Measurements from ENCODE around the gene SH2D6. TPM values are rescaled to one million over a fixed set of nuclear protein-coding genes. Genes with fewer than 3 reads are reported as not detected.
"Not testable (repeated sequence)": the region's sequence is repeated elsewhere in the genome, so short reads cannot be mapped to it uniquely, and the experiment has no call there.

Gene SH2D6
- total RNA-seq, 1 donor from 2014 or later = 0.64 TPM

DNA sequence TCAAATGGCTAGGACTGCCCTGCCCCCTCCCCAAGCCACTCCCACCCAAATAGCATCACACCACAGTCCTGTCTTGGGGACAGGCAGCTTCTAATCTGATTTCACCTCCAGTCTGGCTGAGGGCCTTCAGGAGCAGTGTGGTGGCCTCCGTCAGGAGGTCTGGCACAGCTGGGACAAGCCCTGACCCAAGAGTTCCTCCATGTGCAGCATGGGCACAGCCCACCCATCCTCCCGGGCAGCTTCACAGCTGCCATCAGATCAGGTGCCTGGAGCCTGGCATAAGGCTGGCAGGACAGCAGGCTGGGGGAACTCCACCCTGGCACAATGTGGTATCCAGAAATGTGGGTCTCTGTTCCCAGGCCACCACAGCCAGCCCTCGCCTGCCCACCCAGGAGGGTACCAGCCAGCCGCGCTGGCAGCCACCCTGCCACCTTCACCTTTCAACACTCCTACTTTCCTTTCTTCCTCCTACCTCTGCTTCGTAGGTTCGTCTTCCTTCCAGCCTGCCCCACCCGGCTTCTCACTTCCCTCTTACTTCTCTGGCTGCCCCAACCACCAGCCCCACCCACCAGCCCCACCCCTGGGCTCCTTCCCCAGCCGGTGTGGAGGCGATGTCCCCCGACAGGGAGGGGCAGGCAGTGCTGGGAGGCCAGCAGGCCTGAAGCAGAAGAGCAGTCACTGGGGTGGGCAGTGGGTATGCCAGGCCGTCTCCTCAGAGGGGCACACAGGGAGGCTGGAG is 8.5 kb upstream of the SH2D6 start, which contains the start of gene CAPG:
CAPG (minus strand) TSS at position 522 of the 739 bp plus-strand sequence. CDS start 8,221 bp downstream, outside the sequence.
- Mint-ChIP-seq H3K27ac (ENCODE audit: unreplicated experiment) (no peak within 1 kb of the TSS), H3K27me3 (ENCODE audit: unreplicated experiment) (peaks cover 5% of the 10 kb centered on the region), H3K4me3 (ENCODE audit: unreplicated experiment) (no peak within 1 kb of the TSS), H3K36me3 (ENCODE audit: unreplicated experiment) (no peaks in the 10 kb centered on the region), H3K9me3 (ENCODE audit: unreplicated experiment) (peaks cover 2% of the 10 kb centered on the region), H3K4me1 (ENCODE audit: low read depth, unreplicated experiment) (peaks cover 12% of the 10 kb centered on the region)
- DNase-seq = no peak
- TF ChIP-seq, protein P1, sequence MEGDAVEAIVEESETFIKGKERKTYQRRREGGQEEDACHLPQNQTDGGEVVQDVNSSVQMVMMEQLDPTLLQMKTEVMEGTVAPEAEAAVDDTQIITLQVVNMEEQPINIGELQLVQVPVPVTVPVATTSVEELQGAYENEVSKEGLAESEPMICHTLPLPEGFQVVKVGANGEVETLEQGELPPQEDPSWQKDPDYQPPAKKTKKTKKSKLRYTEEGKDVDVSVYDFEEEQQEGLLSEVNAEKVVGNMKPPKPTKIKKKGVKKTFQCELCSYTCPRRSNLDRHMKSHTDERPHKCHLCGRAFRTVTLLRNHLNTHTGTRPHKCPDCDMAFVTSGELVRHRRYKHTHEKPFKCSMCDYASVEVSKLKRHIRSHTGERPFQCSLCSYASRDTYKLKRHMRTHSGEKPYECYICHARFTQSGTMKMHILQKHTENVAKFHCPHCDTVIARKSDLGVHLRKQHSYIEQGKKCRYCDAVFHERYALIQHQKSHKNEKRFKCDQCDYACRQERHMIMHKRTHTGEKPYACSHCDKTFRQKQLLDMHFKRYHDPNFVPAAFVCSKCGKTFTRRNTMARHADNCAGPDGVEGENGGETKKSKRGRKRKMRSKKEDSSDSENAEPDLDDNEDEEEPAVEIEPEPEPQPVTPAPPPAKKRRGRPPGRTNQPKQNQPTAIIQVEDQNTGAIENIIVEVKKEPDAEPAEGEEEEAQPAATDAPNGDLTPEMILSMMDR (IDR thresholded peaks at IDR 0.05; ENCODE audit: partially characterized antibody, unreplicated experiment) = no peak

DNA sequence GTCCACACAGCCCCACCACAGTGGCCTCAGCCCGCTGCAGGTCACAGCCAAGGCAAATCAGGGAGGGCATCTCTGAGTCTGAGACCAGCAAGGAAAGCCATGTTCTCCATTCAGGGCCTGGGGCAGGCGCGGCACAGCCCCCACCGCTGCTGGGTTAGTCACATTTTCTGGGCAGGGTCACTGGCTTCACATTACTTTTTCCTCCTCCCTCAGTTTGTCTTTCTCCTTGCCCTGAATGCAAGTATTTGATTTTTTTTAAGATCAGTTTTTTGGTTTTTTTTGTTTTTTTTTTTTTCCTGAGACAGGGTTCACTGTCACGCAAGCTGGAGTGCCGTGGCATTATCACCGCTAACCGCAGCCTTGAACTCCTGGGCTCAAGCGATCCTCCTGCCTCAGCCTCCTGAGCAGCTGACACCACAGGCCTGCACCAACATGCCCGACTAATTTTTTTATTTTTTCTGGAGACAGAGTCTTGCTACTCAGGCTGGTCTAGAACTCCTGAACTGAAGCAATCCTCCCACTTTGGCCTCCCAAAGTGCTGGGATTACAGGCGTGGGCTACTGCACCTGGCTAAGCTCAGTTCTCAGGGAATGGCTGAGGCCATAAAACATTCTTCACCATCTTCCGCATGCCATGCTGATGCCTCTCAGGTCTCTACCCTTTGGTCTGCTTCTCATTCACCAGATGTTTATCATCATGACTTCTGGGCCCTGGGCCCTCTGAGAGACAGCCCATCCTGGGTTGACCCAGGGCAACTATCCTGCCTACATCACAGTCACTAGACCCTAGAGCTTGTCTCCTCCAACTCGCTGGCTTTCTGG is 7.7 kb upstream of the SH2D6 start:
- no peak for DNase-seq
- no peak overlapping the region for H3K4me3 Mint-ChIP-seq (ENCODE audit: unreplicated experiment)
- no peak overlapping the region for H3K27ac Mint-ChIP-seq (ENCODE audit: unreplicated experiment)
- TF ChIP-seq, protein P1 (IDR thresholded peaks at IDR 0.05; ENCODE audit: partially characterized antibody, unreplicated experiment) = no peak
- peaks cover 7% of the 10 kb centered on the region for H3K4me1 Mint-ChIP-seq (ENCODE audit: low read depth, unreplicated experiment)
- no peaks in the 10 kb centered on the region for H3K36me3 Mint-ChIP-seq (ENCODE audit: unreplicated experiment)
- peaks cover 2% of the 10 kb centered on the region for H3K9me3 Mint-ChIP-seq (ENCODE audit: unreplicated experiment)
- peaks cover 8% of the 10 kb centered on the region for H3K27me3 Mint-ChIP-seq (ENCODE audit: unreplicated experiment)

DNA sequence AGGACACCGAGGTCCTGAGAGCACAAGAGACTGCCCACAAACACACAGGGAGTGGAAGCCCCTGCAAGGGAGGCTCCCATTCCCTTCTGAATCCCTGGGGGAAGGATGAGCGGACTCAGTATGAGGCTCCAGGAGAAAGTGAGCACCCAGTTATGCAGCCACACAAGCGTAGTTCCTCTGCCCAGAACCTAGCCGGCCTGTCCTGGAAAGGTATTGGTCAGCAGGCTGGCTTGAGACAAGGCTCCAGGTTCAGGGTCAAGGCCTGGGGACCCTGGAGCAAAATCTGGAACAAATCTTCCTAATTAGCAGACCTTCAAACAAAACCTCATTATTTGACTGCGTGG is 7.1 kb upstream of the SH2D6 start:
- no peak for DNase-seq
- H3K4me1 Mint-ChIP-seq (ENCODE audit: low read depth, unreplicated experiment) = peaks cover 7% of the 10 kb centered on the region

DNA sequence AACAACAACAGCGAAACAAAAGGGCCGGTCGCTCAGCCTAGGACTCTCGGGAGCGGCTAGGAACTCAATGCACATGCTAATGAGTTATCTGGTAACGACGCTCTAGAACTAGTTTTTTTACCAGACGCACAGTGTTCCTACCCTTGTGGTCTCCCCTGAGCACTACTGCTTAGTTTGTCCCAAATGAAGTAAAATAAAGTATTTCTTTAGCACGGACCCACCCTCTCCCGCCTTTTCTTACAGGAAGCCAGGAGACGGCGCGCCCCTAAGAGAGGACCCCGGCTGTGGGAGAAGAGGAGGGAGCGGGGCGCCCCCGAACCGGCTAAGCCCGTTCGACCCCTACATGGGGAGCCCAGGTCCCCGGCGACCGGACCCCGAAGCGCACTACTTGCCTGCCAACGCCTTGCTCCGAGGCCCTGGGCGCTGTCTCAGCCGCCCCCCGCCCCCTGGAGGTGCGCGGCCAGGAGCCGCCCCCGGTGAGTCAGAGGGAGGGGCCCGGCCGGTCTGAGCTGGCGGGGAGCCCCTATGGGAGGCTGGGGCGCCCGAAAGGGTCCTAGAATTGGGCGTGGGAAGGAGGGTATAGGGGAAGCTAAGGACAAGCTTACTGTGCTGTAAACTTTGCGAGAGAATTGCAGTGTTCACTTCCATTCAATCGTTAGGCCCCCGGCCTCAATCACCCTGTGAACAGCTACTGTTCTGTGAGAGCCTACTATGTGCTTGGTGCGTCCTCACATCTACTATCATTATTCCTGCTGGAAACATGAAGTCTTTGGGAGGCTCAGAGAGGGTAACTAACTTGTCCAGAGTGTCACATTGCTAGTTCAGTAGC is 4.7 kb upstream of the SH2D6 start:
- H3K27me3 Mint-ChIP-seq (ENCODE audit: unreplicated experiment) = peaks cover 3% of the 10 kb centered on the region
- TF ChIP-seq, protein P1 (IDR thresholded peaks at IDR 0.05; ENCODE audit: partially characterized antibody, unreplicated experiment) = no peak
- H3K4me1 Mint-ChIP-seq (ENCODE audit: low read depth, unreplicated experiment) = peaks cover 2% of the 10 kb centered on the region
- no peaks in the 10 kb centered on the region for H3K36me3 Mint-ChIP-seq (ENCODE audit: unreplicated experiment)
- no peak overlapping the region for H3K27ac Mint-ChIP-seq (ENCODE audit: unreplicated experiment)
- no peaks in the 10 kb centered on the region for H3K9me3 Mint-ChIP-seq (ENCODE audit: unreplicated experiment)
- H3K4me3 Mint-ChIP-seq (ENCODE audit: unreplicated experiment) = peak overlapping the region; percentile 86
- DNase-seq = no peak

More for the DNA sequence above, 7.1 kb upstream of the SH2D6 start:
- Mint-ChIP-seq H3K27me3 (ENCODE audit: unreplicated experiment) (peaks cover 8% of the 10 kb centered on the region), H3K27ac (ENCODE audit: unreplicated experiment) (no peak overlapping the region), H3K4me3 (ENCODE audit: unreplicated experiment) (no peak overlapping the region), H3K9me3 (ENCODE audit: unreplicated experiment) (peaks cover 2% of the 10 kb centered on the region), H3K36me3 (ENCODE audit: unreplicated experiment) (no peaks in the 10 kb centered on the region)
- TF ChIP-seq, protein P1 (IDR thresholded peaks at IDR 0.05; ENCODE audit: partially characterized antibody, unreplicated experiment) = no peak

DNA sequence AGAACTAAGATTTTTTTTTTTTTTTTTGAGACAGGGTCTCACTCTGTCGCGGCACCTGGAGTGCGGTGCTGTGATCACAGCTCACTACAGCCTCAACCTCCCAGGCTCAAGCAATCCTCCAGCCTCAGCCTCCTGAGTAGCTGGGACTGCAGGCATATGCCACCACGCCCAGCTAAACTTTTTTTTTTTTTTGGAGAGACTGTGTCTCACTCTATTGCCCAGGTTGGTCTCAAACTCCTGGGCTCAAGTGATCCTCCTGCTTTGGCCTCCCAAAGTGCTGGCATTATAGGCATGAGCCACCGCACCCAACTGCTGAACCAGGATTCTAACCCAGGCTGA is 4.1 kb upstream of the SH2D6 start:
- DNase-seq = not testable (repeated sequence)

More for the DNA sequence above, 4.1 kb upstream of the SH2D6 start:
- not testable (repeated sequence) for H3K27me3 Mint-ChIP-seq (ENCODE audit: unreplicated experiment); H3K4me3 Mint-ChIP-seq (ENCODE audit: unreplicated experiment); H3K27ac Mint-ChIP-seq (ENCODE audit: unreplicated experiment); H3K36me3 Mint-ChIP-seq (ENCODE audit: unreplicated experiment); H3K4me1 Mint-ChIP-seq (ENCODE audit: low read depth, unreplicated experiment); H3K9me3 Mint-ChIP-seq (ENCODE audit: unreplicated experiment)

Measured in glutamatergic neuron (in vitro differentiated cells).